Activated B cell treated with CpG ODN at 0.5 μM for 24 hours (primary cell): ENCODE results near the gene MEGF10. TPM values are rescaled to one million over a fixed set of nuclear protein-coding genes. Genes with fewer than 3 reads are reported as not detected.

Experiments used
- ATAC-seq: fragments of 200-7000 bp; cut with Tn5 transposase; one replicate; pipeline ENCODE4 v1.10.0; 2021; ENCODE audit warnings: low read depth, mild to moderate bottlenecking, moderate library complexity
- CTCF ChIA-PET: fragments of 350-600 bp; sonication (Branson Sonifier 250); formaldehyde crosslinking; loops from one replicate; lab custom pipeline; 2021; ENCODE audit warnings: antibody characterized with exemption; lab: Charles Lee
- POLR2A ChIA-PET: fragments of 350-600 bp; sonication (Branson Sonifier 250); formaldehyde crosslinking; loops from one replicate; lab custom pipeline; 2021; ENCODE audit warnings: antibody characterized with exemption; lab: Charles Lee
- DNase-seq: peaks from one replicate; pipeline ENCODE4 v3.0.0; 2022
- H3K27ac Mint-ChIP-seq: one replicate; pipeline ENCODE4 v1.8.0; 2020; ENCODE audit warnings: mixed read lengths
- H3K27me3 Mint-ChIP-seq: one replicate; pipeline ENCODE4 v1.8.0; 2021; ENCODE audit warnings: mixed read lengths
- H3K36me3 Mint-ChIP-seq: one replicate; pipeline ENCODE4 v1.8.0; 2021; ENCODE audit warnings: low read depth, mixed read lengths
- H3K4me1 Mint-ChIP-seq: one replicate; pipeline ENCODE4 v1.8.0; 2021; ENCODE audit warnings: mixed read lengths
- H3K4me3 Mint-ChIP-seq: one replicate; pipeline ENCODE4 v1.8.0; 2020; ENCODE audit warnings: mild to moderate bottlenecking, mixed read lengths
- H3K9me3 Mint-ChIP-seq: one replicate; pipeline ENCODE4 v1.8.0; 2020; ENCODE audit warnings: mixed read lengths
- intact Hi-C: fragments of 100-400 bp; cut with micrococcal nuclease; formaldehyde crosslinking; loops from one replicate; pipeline ENCODE4 v1.15.1; 2024
- total RNA-seq: library from RNA; stranded (reverse); gene quantifications from 2 replicates; pipeline ENCODE4 v1.2.3, GENCODE V29; 2022
- TF ChIP-seq, protein P1 (sequence below): fragments of 200-600 bp; IDR thresholded peaks from one replicate; pipeline ENCODE4 v1.8.0; 2022; ENCODE audit warnings: antibody characterized with exemption, mild to moderate bottlenecking

The MEGF10 gene
- total RNA-seq, 1 donor from 2014 or later = not detected

- no peak overlapping the region for H3K4me3 Mint-ChIP-seq
- H3K27ac Mint-ChIP-seq = no peak overlapping the region
- no peaks in the 10 kb centered on the region for H3K36me3 Mint-ChIP-seq
- no peak for DNase-seq
- peaks cover 3% of the 10 kb centered on the region for H3K27me3 Mint-ChIP-seq
- ATAC-seq = no peak
- H3K9me3 Mint-ChIP-seq = no peaks in the 10 kb centered on the region
- TF ChIP-seq, protein P1, sequence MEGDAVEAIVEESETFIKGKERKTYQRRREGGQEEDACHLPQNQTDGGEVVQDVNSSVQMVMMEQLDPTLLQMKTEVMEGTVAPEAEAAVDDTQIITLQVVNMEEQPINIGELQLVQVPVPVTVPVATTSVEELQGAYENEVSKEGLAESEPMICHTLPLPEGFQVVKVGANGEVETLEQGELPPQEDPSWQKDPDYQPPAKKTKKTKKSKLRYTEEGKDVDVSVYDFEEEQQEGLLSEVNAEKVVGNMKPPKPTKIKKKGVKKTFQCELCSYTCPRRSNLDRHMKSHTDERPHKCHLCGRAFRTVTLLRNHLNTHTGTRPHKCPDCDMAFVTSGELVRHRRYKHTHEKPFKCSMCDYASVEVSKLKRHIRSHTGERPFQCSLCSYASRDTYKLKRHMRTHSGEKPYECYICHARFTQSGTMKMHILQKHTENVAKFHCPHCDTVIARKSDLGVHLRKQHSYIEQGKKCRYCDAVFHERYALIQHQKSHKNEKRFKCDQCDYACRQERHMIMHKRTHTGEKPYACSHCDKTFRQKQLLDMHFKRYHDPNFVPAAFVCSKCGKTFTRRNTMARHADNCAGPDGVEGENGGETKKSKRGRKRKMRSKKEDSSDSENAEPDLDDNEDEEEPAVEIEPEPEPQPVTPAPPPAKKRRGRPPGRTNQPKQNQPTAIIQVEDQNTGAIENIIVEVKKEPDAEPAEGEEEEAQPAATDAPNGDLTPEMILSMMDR = no peak
- H3K4me1 Mint-ChIP-seq = no peaks in the 10 kb centered on the region
- ChIA-PET CTCF (no interaction called here), POLR2A (no interaction called here)
- intact Hi-C loops = no loop called here
Observed at GRCh38 chr5:127353796-127354195, 63.2 kb downstream of the MEGF10 start.

DNA sequence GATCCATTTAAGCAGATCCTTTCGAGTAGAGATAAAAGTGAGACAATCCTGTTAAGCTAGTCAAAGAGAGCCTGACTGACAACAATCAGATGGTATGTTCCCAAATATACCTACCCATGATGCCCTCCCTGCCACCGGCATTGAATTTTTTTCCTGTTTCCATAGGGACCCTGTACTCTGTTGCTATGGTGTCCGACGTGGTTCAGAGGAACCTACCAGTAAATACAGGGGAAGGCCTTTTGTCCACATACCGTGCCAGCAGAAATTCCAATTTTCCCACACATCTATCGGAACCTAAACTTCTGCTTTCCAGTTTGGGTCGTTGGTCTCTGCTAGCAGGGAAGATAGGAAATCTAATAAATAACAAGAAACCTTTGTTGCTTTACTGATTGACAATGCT is 64.7 kb downstream of the MEGF10 start:
- H3K27ac Mint-ChIP-seq = no peak overlapping the region
- H3K9me3 Mint-ChIP-seq = no peaks in the 10 kb centered on the region
- TF ChIP-seq, protein P1 = no peak
- DNase-seq = no peak
- no peak overlapping the region for H3K4me3 Mint-ChIP-seq
- CTCF ChIA-PET = interaction anchor here (0.7 kb wide), 1 partner anchor 276 kb away, joined by 3 read pairs; no protein-coding TSS in a partner anchor
- H3K36me3 Mint-ChIP-seq = no peaks in the 10 kb centered on the region
- intact Hi-C loops = no loop called here
- POLR2A ChIA-PET = no interaction called here
- no peak for ATAC-seq
- peaks cover 3% of the 10 kb centered on the region for H3K27me3 Mint-ChIP-seq
- no peaks in the 10 kb centered on the region for H3K4me1 Mint-ChIP-seq

- ATAC-seq = no peak
- H3K4me1 Mint-ChIP-seq = no peaks in the 10 kb centered on the region
- POLR2A ChIA-PET = no interaction called here
- intact Hi-C loops = no loop called here
- no peak overlapping the region for H3K27ac Mint-ChIP-seq
- CTCF ChIA-PET = no interaction called here
- peaks cover 3% of the 10 kb centered on the region for H3K27me3 Mint-ChIP-seq
- no peak for DNase-seq
- H3K36me3 Mint-ChIP-seq = no peaks in the 10 kb centered on the region
- TF ChIP-seq, protein P1 = no peak
- H3K4me3 Mint-ChIP-seq = no peak overlapping the region
- no peaks in the 10 kb centered on the region for H3K9me3 Mint-ChIP-seq
Observed at GRCh38 chr5:127358284-127358683, 67.7 kb downstream of the MEGF10 start.

DNA sequence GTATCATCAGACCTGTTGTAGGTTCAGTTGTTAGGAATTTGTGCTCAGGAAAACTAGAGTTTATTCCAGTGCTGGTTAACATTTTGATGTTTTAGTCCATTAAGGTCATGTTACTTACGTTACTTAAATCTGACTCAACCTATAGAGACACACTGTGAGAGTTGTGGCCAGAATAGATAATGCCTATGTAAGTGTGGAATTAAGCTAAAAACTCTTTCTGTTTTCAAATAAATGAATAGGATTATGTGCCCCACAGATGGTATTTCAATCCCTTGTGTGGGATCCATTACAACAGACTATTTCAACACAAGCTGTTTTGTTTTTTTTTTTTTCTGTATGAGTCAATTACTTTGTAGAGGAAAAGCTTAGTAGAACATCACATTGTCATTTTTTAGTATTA is 68.1 kb downstream of the MEGF10 start:
- intact Hi-C loops = no loop called here
- CTCF ChIA-PET = no interaction called here
- TF ChIP-seq, protein P1 = no peak
- DNase-seq (no peak), ATAC-seq (no peak)
- no peaks in the 10 kb centered on the region for H3K36me3 Mint-ChIP-seq
- no peak overlapping the region for H3K27ac Mint-ChIP-seq
- H3K4me1 Mint-ChIP-seq = no peaks in the 10 kb centered on the region
- H3K9me3 Mint-ChIP-seq = no peaks in the 10 kb centered on the region
- H3K27me3 Mint-ChIP-seq = peaks cover 3% of the 10 kb centered on the region
- no peak overlapping the region for H3K4me3 Mint-ChIP-seq
- POLR2A ChIA-PET = interaction anchor here (0.6 kb wide), 1 partner anchor 23 kb away, joined by 7 read pairs; no protein-coding TSS in a partner anchor

DNA sequence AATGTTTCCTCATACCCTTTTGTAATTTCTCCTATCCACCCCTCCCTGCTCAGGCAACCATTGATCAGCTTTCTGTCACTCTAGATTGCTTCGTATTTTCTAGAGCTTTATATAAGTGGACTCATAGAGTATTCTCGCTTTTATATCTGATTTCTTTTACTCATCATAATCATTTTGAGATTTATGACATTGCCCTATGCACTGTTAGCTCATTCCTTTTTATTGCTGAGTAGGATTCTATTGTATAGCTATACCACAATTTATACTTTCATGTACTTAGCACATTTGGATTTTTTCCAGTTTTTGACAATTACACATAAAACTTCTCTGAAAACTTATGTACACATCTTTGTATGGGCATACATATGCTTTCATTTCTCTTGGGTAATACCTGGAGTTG is 68.9 kb downstream of the MEGF10 start:
- Mint-ChIP-seq H3K27ac (no peak overlapping the region), H3K36me3 (no peaks in the 10 kb centered on the region), H3K4me1 (no peaks in the 10 kb centered on the region), H3K4me3 (no peak overlapping the region), H3K27me3 (peaks cover 8% of the 10 kb centered on the region), H3K9me3 (no peaks in the 10 kb centered on the region)
- DNase-seq (no peak), ATAC-seq (no peak)
- CTCF ChIA-PET = no interaction called here
- TF ChIP-seq, protein P1 = no peak
- POLR2A ChIA-PET = interaction anchor here (0.6 kb wide), 1 partner anchor 24 kb away, joined by 7 read pairs; no protein-coding TSS in a partner anchor
- intact Hi-C loops = no loop called here
